HG03175 (cell line): ENCODE results near the gene PARD3.
"Not testable (repeated sequence)": the region's sequence is repeated elsewhere in the genome, so short reads cannot be mapped to it uniquely, and the experiment has no call there.

Experiments
- ATAC-seq: cut with Tn5 transposase; IDR thresholded peaks from one replicate; pipeline ENCODE4 v1.9.1; 2021; ENCODE audit warnings: mild to moderate bottlenecking, moderate library complexity; ENCODE audit not compliant: unreplicated experiment

Gene PARD3

DNA sequence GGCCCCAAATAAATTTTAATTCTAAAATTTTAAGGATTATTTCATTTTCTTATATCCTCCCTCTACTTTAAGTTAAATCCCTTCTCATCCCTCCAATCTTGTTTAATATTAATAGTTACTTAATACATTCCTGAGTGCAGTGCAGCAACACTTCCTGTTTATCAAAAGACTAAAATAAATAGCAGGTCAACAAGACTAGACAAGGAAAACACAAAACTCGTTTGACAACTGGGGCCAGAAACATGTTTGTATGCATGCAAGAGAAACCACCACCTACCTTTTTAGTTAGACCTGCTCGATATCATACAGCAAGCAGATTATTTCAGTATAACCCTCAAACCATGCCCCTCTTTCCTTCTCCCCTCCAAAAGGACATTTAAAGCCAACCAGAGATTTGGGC, 95.8 kb downstream of the PARD3 start:
- ATAC-seq, result no peak

DNA sequence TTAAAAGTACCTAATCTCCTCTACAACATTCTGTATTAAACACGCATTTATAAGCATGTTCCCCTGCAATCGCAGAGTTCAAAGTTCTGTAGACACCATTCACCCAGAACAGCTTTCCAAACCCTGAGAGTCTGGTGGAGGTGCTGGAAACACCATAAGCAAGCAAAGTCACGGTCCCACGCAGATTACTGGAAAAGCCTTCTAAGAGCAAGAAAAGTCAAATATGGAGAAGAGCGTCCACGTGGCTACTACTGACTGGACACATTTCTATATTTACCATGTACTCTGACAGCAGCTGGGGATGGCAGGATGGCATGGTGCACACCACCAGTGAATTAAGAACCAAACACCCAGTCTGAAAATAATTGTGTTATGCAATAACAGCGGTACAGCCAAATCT, 97.7 kb downstream of the PARD3 start:
- ATAC-seq, result no peak

DNA sequence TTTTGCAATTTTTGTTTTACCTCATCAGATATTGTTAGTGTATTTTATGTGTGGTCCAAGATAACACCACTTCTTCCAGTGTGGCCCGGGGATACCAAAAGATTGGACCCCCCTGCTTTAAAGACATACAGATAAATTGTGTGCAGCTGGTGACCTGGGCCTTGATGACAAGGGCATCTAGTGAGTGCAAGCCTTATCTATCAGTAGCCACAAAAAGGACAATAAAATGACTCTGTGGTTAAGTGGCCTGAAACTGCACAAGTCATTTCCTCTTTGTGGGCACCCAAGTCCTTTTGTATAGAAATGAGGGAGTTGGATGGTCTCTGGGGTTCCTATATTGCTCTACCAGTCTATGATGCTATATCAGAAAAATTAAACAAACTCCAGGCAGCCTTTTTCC, 98.1 kb downstream of the PARD3 start:
- ATAC-seq, result peak; percentile 86

DNA sequence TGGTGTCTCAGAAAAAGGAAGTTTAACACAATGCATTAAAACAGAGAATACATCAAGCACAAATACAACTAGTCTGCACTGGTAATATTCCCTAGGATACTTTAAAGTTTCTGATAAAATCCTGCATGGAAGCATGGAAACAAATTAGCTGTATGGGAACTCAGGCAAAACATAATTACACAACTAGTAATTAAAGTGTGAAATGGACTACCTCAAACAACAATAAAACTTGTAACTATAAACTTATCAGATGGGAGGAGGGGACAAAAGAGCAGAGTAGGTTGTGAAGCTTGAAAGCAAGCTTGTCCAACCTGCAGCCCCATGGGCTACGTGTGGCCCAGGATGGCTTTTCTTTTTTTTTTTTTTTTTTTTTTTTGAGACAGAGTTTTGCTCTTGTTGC, 98.9 kb downstream of the PARD3 start:
- no peak for ATAC-seq

DNA sequence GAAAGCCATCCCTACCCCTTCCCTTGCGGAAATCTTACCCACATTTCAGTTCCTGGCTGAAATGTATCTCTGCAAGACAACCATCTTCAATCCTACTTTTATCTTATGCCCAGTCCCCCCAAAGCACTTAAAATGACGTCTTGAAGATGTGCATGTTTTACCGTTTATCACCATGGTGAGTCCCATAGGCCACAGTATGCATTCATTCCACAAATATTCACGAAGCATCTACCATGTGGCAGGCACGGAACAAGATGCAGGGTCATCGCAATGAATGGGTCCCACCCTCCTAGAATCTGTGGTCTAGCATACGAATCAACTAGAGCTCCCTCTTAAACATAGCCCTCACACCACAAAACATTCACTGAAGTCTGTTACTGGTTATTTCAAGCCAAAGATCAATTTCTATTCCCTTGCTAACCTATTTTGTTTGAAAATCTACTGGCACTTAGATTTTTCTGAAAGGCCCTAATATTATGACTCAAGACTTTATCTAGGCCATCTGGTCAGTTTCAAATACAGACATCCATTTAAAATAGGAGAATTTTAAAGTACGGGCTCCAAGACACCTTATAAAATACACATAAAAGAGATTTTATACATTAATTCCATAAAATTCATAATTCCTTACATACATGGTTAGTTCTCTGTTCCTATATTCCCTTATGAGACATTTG, 99.4 kb downstream of the PARD3 start:
- ATAC-seq, result no peak

DNA sequence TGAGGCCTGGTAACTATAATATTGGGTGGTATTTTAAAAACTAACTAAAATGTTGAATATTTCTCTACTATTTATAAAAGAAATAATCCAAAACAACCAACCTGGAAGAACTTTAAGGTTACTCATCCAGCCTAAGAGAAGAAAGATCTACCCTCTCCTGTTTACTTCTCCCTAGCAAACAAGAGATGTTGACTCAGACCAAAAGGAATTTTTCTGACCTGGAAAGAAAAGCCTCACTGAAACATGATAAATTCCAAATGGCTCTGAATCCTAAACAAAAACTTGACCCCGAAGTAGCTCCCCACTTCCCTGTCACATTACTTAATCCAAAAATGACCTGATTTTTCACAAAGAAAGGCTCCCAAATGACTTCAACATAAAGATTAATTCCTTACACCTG, 101.2 kb downstream of the PARD3 start:
- no peak for ATAC-seq

DNA sequence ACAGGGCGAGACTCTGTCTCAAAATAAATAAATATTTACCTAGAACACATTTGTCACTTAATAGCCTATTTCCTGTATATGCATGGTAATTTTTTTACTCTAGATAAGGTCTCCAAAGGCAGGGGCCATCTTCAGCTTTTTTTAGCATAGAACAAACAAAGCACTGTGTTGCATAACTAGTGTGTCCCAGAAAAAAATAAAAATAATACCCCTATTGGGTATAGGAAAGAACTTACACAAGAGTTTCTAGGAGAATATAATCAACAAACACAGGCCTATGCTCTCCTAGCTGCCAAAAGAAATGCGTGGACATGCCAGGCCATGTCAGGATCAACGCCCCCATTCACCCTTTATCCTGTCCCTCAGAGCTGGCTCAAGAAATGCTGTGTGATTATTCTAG, 103.6 kb downstream of the PARD3 start:
- no peak for ATAC-seq

DNA sequence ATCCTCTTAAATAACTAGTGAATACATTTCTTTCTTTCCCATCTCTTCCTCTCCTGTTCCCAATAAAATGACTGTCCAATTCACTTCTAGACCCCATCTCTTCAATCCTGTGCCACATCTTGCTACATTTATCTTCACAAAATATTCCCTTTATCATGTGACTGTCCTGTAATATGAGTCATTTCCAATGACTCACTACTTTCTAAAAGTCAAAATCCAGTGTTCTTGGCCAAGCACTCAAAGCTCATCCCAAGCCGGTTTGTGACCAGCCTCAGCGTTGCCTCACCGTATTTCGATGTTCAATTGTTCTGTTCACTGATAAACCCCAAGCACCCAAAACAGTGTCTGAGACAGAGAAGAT, 104.7 kb downstream of the PARD3 start:
- no peak for ATAC-seq

DNA sequence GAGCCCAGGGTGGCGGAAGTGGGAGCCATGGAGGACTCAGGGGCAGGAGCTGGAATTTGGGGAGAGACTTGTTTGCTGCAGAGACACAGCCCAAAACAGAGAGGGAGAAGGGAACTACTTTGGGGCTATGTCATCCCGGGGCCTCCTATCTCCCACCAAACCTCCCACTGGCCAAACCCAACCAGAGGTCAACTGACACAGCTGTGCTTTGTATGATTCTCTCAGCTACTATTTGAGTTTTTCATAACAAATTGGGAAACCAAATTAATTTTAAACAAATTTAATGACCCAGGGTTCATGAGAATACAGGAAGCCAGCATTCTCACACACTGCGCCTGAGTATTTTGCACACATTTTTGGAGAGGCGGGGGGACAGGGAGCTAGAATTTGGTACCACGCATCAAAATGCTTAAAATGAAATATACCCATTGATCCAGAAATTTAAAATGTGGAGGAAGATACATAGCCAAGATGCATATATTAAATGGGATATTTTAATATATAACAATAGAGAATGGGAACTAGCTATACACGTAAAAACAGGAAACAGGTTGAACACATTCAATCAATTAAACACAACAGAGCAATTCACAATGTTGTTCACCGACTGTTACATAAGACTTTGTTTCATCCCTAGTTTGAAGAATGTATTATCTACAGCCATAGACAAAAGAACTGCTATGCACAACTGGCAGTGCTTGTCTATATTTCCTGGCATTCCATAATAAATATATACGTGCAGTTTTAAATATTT, 105.3 kb downstream of the PARD3 start:
- ATAC-seq, result no peak

DNA sequence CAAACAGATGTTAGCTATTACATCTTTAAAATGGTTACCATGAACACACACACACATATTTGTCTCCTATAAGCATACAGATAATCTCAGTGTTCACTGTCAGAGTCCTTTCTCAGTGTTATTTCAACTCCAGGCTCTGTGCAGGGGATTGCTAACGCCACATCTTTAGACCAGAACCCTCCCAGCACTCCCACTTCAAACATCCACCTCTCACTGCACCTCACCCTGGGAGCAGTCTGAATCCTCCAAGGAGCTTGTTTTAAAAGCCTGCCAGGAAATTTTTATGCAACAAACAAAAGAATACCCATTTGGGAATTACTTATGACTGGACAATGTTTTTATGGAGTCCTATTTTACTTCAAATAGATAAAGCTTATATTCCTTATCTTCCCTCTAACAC, 107.4 kb downstream of the PARD3 start:
- ATAC-seq, result no peak

DNA sequence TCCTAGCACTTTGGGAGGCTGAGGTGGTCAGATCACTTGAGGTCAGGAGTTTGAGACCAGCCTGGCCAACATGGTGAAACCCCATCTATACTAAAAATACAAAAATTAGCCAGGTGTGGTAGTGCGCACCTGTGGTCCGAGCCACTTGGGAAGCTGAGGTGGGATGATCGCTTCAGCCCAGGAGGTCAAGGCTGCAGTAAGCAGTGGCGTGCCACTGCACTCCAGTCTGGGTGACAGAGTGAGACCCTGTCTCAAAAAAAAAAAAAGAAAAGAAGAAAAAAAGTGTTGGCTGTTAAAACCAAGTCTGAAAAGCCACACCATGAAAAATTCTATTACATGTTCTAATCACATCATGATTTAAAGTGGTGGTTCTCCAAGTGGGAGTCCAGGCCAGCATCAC, 108.1 kb downstream of the PARD3 start:
- ATAC-seq, result not testable (repeated sequence)

DNA sequence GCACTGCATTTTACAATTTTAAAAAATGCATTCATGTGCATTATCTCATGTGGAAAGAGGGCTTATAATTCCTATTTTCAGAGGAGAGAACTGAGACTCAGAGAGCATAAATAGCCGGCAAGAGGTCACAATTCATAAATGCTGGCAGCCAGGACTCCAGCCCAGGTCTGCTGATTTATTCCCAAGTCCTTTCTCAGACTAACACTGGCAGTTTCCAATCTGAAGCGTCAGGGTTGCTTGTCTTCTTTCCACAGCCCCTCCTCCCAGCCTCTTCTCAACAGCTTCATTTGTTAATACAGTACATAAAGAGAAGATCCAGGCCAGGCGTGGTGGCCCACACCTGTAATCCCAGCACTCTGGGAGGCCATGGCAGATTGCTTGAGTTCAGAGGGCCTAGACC, 108.9 kb downstream of the PARD3 start:
- no peak for ATAC-seq

DNA sequence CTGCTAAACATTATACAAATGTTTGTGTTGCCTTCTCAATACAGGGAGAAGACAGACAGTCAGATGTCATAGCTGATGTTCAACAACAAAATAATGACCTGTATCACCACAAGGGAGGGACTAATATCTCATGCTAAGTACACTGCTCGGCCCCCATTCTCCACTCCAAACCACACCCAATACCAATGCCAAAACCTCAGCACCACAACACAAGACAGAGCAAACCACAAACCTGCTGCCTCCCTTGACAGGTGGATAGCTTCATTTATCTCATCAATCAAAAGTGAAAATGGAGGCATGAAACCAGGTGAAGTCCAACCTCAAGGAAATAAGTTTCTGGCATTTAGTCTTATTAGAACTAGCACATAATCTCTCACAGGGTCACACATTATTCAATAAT, 109.5 kb downstream of the PARD3 start:
- ATAC-seq, result no peak

DNA sequence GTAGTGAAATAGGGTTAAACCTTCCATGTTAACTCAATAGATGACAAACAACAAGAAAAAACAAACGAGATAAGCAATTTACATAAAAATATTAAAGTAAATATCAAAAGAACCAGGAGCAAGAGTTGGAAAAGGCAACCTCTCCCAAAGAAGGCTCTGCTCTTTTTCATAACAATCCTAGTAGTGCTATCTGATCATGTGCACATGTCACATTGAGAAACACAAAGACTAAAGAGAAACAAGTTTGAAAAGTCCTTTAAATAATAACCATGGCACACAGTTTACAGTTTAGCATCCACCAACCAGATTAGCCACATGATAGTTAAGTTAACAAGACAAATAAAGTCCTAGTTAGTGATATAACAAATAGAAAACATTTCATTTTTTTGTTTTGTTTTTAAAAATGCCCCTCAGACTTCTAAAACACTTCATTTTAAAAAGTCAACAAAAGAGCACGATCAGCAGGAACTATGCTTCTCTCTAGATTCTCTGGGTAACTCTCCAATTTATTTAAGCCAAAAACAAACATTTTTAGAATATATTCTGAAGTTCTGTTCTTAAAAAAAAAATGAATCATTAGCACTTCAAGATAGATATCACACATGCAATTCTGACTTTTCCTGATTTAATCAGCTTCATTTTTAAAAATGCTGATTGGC, 110.4 kb downstream of the PARD3 start:
- no peak for ATAC-seq

DNA sequence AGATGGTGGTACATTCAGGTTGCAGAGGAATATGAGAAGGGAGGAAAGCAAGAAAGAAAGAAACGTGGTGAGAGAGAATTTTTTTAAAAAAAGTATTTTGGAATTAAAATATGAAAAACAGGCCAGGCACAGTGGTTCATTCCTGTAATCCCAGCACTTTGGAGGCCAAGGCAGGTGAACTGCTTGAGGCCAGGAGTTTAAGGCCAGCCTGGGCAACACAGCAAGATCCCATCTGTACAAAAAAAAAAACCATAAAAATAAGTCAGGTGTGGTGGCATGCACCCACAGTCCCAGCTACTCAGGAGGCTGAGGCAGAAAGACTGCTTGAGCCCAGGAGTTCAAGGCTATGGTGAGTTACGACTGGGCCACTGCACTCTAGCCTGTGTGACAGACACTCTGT, 112.1 kb downstream of the PARD3 start:
- ATAC-seq, result no peak

DNA sequence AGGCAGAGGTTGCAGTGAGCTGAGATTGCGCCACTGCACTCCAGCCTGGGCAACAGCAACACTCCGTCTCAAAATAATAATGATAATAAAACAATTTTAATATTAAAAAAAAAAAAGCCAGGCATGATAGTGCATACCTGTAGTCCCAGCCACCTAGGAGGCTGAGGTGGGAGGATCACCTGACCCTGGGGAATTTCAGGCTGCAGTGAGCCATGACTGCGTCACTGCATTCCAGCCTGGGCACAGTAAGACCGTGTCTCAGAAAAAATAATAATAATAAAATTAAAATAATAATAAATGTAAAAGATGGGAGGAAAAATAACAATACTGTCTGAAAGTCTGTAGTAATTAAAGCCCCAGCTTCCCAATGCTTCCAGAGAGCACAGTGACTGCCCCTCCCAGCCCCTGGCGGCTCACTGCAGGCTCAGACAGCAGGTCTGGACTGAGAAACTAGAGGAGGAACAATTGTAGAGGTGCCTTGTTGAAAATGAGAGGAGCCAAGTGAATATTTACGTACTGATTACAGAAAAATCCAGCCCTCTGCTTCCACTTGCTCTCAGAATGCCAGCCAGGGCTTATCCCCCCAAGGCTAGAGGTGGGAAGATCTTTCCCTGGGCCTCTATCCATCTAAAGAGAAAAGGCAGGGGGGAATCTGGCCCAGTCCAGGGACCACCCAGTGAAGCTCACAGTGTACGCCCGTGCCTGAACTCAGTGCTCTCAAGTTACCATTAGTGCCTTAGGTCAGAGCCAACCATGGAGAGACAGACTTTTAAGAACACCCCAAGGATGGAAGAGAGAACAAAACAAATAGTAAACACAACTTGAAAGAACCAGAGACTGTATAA, 112.8 kb downstream of the PARD3 start:
- ATAC-seq, result no peak

DNA sequence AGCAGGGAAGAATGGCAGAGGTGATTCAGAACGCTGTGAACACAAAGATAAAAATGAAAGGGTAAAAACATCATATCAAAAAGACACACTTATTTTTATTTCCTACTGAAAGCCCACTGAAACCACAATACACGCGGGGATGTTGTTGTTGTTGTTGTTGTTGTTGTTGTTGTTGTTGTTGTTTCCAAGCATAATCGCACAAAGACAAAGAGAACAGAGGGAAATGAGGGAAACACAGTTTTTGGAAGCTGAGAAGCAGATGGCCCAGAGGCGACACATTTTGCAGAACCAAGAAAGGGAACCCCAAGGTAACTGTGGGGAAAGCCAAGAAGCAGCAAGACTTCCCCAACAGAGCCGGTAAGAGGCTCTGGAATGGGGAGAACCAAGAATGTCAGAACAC, 113.9 kb downstream of the PARD3 start:
- ATAC-seq, result no peak

DNA sequence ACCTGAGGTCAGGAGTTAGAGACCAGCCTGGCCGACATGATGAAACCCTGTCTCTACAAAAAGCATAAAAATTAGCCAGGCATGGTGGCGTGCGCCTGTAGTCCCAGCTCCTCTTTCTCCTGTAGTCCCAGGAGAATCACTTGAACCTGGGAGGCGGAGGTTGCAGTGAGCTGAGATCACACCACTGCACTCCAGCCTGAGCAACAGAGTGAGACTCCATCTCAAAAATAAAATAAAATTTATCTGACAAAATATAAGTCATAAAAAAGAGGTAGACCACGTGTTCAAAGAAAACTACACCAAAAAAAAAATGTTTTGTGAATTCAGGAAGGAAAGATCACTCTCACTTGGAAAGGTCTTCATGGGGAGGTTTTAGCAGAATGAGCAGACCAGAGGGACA, 114.3 kb downstream of the PARD3 start:
- ATAC-seq, result not testable (repeated sequence)

DNA sequence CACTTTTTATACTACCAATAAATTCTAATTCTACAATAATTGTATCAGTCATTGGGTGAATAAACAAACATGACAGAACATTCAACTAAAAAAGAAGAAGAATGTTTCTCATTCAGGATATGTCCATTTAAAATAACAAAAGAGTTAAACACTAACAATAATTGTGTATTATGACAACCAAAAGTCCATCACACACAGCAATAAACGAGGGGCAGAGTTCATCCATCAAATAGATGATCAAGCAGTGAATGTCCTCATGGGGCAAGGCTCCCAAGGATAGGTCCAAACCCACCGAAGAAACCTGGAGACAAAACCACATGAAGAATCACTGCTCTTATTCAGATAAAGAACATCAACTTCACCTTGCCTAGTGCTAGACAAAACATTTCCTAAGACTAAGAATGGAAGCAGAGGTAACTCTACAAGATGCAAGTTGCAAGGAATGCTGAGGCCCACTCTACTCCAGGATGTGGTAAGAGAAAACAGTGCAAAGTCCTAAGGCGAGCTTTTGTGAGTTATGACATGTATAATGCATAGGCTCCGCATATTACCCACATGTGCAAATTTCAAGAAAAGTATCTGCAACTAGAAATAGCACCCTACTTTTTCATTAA, 115.1 kb downstream of the PARD3 start:
- ATAC-seq, result no peak

DNA sequence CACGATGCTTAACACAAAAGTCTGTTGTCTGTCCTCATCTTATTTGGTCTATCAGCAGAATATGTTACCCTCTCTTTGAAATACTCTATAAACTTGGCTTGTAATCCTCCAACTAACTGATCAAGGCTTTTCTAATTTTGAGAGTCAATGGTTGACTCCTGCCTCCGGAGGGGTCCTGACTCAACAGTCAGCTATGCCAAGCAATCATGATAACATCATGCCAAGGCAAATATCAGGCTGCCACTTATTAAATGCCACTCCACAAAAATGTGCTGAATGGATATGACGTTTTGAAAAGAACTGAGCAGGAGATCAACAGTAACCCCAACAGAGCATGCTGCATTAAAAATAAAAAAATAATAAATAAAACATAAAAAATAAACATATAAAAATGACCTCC, 116.1 kb downstream of the PARD3 start:
- ATAC-seq, result no peak

DNA sequence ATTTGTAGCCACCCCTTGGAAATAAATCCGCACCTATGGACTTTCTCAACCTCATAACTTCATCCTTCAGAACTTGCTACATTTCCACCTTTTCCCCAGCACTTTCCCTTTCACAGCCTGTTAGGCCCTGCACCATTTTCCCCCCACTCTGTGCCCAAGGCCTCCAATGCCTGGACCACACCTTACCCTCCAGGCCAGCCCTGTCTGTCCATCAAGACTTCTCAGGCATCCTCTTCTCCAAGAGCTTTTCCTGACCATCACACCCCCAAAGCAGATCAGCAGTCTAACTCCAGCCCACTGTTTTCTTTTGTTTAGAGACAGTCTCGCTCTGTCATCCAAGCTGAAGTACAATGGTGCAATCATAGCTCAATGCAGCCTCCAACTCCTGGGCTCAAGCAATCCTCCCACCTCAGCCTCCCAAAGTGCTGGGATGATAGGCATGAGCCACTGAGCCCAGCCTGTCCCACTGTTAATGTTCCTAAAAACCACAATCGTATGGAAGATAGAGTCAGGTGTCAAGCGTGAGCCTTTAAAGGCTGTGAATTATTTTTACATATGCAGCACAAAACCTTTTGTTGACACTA, 116.8 kb downstream of the PARD3 start:
- no peak for ATAC-seq
